Stimulated activated naive CD8-positive, alpha-beta T cell treated with anti-CD3 and anti-CD28 coated beads, Interleukin-15, Interleukin-2, amounts not matched to agents 100 ng/mL and 50 ng/mL, for 24 hours (primary cell): ENCODE results near the gene ADK.

Experiments
- H3K27ac Mint-ChIP-seq: one replicate; pipeline ENCODE4 v1.8.0; 2021; ENCODE audit warnings: mild to moderate bottlenecking, mixed read lengths
- H3K27me3 Mint-ChIP-seq: one replicate; pipeline ENCODE4 v1.8.0; 2021; ENCODE audit warnings: mixed read lengths
- H3K36me3 Mint-ChIP-seq: one replicate; pipeline ENCODE4 v1.8.0; 2021; ENCODE audit warnings: low read depth, mixed read lengths
- H3K4me1 Mint-ChIP-seq: one replicate; pipeline ENCODE4 v1.8.0; 2021; ENCODE audit warnings: low read depth, mixed read lengths
- H3K4me3 Mint-ChIP-seq: one replicate; pipeline ENCODE4 v1.8.0; 2021; ENCODE audit warnings: mild to moderate bottlenecking, mixed read lengths
- H3K9me3 Mint-ChIP-seq: one replicate; pipeline ENCODE4 v1.8.0; 2021; ENCODE audit warnings: mixed read lengths

The ADK gene

GRCh38 chr10:74736029-74736428 lies 585.0 kb downstream of the ADK start:
- H3K27ac Mint-ChIP-seq = no peak overlapping the region
- peaks cover 20% of the 10 kb centered on the region for H3K4me1 Mint-ChIP-seq
- H3K36me3 Mint-ChIP-seq = peaks cover 4% of the 10 kb centered on the region
- no peaks in the 10 kb centered on the region for H3K27me3 Mint-ChIP-seq
- peaks cover 4% of the 10 kb centered on the region for H3K9me3 Mint-ChIP-seq
- H3K4me3 Mint-ChIP-seq = no peak overlapping the region

GRCh38 chr10:74738052-74738451 lies 587.0 kb downstream of the ADK start:
- peaks cover 4% of the 10 kb centered on the region for H3K36me3 Mint-ChIP-seq
- no peaks in the 10 kb centered on the region for H3K27me3 Mint-ChIP-seq
- H3K27ac Mint-ChIP-seq = no peak overlapping the region
- H3K4me3 Mint-ChIP-seq = no peak overlapping the region
- peaks cover 4% of the 10 kb centered on the region for H3K9me3 Mint-ChIP-seq
- peaks cover 20% of the 10 kb centered on the region for H3K4me1 Mint-ChIP-seq

DNA sequence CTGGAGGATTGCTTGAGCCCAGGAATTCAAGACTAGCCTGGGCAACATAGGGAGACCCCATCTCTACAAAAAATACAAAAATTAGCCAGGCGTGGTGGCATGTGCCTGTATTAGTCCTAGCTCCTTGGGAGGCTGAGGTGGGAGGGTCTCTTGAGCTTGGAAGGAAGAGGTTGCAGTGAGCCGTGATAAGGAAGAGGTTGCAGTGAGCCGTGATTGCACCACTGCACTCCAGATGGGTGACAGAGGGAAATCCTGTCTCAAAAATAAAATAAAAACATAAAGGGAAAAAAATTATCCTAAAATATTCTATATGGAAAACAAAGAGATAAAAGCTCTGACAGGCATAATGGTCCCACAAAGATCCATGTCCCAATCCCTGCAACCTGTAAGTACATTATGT lies 587.5 kb downstream of the ADK start:
- Mint-ChIP-seq H3K4me3 (no peak overlapping the region), H3K36me3 (peaks cover 3% of the 10 kb centered on the region), H3K4me1 (peaks cover 20% of the 10 kb centered on the region), H3K27ac (no peak overlapping the region), H3K9me3 (peaks cover 4% of the 10 kb centered on the region), H3K27me3 (no peaks in the 10 kb centered on the region)

DNA sequence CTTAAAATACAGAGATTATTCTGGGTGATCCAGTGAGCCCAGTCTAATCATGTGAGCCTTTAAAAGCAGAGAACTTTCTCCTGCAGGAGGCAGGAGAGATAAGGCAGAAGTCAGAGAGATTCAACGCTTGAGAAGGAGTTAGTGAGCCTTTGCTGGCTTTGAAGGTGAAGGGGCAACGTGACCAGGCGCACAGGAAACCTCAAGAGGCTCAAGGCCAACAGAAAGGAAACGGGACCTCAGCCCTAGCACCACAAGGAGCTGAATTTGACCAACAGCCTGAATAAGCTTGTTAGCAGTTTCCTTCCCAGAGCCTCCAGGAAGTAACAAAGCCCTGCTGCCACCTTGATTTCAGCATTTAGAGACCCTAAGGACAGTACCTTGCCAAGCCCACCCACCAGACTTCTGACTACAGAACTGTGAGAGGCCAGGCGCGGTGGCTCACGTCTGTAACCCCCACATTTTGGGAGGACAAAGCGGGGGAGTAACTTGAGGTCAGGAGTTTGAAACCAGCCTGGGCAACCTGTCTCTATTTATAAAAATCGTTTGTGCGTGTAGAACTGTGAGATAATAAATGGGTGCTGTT lies 588.1 kb downstream of the ADK start:
- Mint-ChIP-seq H3K4me1 (peaks cover 20% of the 10 kb centered on the region), H3K9me3 (no peaks in the 10 kb centered on the region), H3K27me3 (no peaks in the 10 kb centered on the region), H3K4me3 (no peak overlapping the region), H3K27ac (peak overlapping the region; percentile 40), H3K36me3 (no peaks in the 10 kb centered on the region)

- Mint-ChIP-seq H3K4me3 (no peak overlapping the region), H3K4me1 (peaks cover 15% of the 10 kb centered on the region), H3K36me3 (no peaks in the 10 kb centered on the region), H3K27me3 (no peaks in the 10 kb centered on the region), H3K27ac (no peak overlapping the region), H3K9me3 (no peaks in the 10 kb centered on the region)
Measured at GRCh38 chr10:74743401-74743800, 592.4 kb downstream of the ADK start.

DNA sequence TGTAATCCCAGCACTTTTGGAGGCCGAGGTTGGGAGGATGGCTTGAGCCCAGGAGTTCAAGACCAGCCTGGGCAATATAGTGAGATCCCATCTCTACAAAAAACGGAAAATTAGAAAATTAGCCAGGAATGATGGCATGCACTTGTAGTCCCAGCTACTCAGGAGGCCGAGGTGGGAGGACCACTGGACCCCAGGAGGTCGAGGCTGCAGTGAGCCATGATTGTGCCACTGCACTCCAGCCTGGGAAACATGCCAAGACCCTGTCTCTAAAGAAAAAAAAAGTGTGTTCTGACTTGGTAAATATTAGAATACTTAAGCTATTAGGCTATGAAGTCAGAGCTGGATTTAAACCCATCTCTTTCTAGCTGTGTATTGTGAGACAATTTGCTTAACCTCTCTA lies 594.4 kb downstream of the ADK start:
- peaks cover 2% of the 10 kb centered on the region for H3K4me1 Mint-ChIP-seq
- H3K9me3 Mint-ChIP-seq = no peaks in the 10 kb centered on the region
- no peaks in the 10 kb centered on the region for H3K36me3 Mint-ChIP-seq
- no peak overlapping the region for H3K27ac Mint-ChIP-seq
- H3K4me3 Mint-ChIP-seq = no peak overlapping the region
- no peaks in the 10 kb centered on the region for H3K27me3 Mint-ChIP-seq

- no peak overlapping the region for H3K4me3 Mint-ChIP-seq
Measured at GRCh38 chr10:74746813-74747212, 595.8 kb downstream of the ADK start.

DNA sequence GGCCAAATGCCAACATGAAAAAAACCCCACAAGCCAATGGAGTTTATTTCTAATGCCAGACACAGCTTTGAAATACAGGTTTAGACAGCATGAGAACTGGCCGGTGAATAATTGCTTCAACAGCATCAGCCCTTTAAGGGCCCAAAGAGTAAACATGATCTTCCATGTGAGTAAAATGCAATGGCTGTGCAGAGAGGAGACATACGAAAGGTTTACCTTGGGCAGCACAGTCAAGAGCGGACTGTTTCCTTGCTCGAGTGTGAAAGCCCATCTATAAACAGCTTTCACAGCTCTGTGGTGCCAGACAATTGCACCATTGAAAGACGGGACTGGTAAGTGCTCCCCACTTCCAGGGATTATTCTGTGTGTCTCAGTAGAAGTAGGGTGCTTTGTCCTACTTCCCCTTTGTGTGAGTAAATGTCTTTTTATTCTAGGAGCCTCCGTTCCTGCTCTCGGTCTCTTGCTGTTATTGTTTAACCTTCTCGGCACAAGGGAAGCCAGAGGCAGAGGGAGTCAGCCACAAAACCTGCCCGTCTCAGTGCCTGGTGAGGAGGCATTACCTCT lies 597.5 kb downstream of the ADK start:
- H3K4me3 Mint-ChIP-seq = no peak overlapping the region
- no peaks in the 10 kb centered on the region for H3K36me3 Mint-ChIP-seq
- H3K27me3 Mint-ChIP-seq = no peaks in the 10 kb centered on the region
- H3K9me3 Mint-ChIP-seq = no peaks in the 10 kb centered on the region
- H3K4me1 Mint-ChIP-seq = peaks cover 11% of the 10 kb centered on the region
- no peak overlapping the region for H3K27ac Mint-ChIP-seq

More at GRCh38 chr10:74746813-74747212, 595.8 kb downstream of the ADK start:
- no peaks in the 10 kb centered on the region for H3K36me3 Mint-ChIP-seq
- peaks cover 11% of the 10 kb centered on the region for H3K4me1 Mint-ChIP-seq
- no peaks in the 10 kb centered on the region for H3K27me3 Mint-ChIP-seq
- H3K27ac Mint-ChIP-seq = no peak overlapping the region
- no peaks in the 10 kb centered on the region for H3K9me3 Mint-ChIP-seq

GRCh38 chr10:74750848-74751274 lies 599.8 kb downstream of the ADK start:
- H3K27me3 Mint-ChIP-seq = no peaks in the 10 kb centered on the region
- no peaks in the 10 kb centered on the region for H3K9me3 Mint-ChIP-seq
- no peak overlapping the region for H3K4me3 Mint-ChIP-seq
- no peak overlapping the region for H3K27ac Mint-ChIP-seq
- no peaks in the 10 kb centered on the region for H3K36me3 Mint-ChIP-seq
- H3K4me1 Mint-ChIP-seq = peaks cover 15% of the 10 kb centered on the region

- Mint-ChIP-seq H3K36me3 (no peaks in the 10 kb centered on the region), H3K27ac (no peak overlapping the region), H3K9me3 (no peaks in the 10 kb centered on the region), H3K4me3 (no peak overlapping the region), H3K27me3 (no peaks in the 10 kb centered on the region), H3K4me1 (peaks cover 15% of the 10 kb centered on the region)
Measured at GRCh38 chr10:74752371-74753040, 601.5 kb downstream of the ADK start.

DNA sequence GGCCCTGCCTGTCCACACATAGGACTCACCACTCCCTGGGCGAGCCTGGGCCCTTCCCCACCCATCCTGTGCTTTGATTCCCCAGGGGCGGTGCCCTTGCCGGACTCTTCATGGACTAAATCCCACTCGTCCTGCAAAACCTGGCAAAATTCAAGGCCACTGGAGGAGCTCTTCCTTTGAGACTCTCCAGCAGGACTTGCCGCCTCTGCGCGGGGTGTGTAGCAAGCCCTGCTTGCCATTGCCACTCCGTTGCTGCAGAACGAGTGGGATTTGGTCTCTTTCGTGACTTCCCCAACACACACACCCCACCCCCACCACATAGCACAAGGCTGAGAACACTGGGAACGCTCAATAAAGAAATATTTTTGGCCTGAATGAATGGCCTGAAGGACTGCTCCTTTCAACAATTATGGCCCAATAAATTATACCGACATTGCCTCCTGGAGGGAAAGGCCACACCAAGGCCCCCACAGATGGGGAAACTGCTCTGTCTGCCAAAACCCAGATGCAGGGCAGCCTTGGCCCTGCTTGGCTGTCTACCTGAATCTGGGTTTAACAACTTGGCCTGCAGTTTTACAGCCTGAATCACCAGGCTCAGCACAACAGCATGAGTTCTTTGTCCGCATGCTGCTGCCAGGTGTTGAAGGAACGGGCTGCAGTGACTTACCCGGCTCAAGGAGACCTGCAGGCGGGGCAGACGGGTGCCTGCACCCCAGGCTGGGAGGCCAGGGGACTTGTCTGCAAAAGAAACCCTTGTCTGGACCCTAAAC lies 602.6 kb downstream of the ADK start:
- no peak overlapping the region for H3K4me3 Mint-ChIP-seq
- peaks cover 15% of the 10 kb centered on the region for H3K4me1 Mint-ChIP-seq
- no peak overlapping the region for H3K27ac Mint-ChIP-seq
- no peaks in the 10 kb centered on the region for H3K36me3 Mint-ChIP-seq
- no peaks in the 10 kb centered on the region for H3K27me3 Mint-ChIP-seq
- no peaks in the 10 kb centered on the region for H3K9me3 Mint-ChIP-seq

GRCh38 chr10:74754381-74754821 lies 603.4 kb downstream of the ADK start:
- Mint-ChIP-seq H3K4me3 (no peak overlapping the region), H3K27ac (no peak overlapping the region), H3K27me3 (no peaks in the 10 kb centered on the region), H3K9me3 (no peaks in the 10 kb centered on the region), H3K36me3 (no peaks in the 10 kb centered on the region), H3K4me1 (peaks cover 15% of the 10 kb centered on the region)

DNA sequence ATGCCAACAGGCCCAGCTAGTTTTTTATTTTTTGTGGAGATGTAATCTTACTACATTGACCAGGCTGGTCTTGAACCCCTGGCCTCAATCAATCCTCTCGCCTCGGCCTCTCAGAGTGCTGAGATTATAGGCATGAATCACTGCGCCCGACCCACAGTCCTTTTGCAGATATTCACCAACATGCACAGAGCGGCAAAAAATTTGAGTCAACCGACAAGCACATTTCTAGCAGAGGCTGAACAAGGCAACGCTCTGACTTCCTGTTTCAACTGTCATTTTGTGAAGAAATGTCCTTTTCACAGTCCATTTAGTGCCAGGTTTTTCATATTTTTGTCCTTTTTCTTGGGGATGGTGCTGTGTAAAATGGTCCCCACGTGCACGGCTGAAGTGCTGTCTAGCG lies 604.3 kb downstream of the ADK start:
- H3K27me3 Mint-ChIP-seq = no peaks in the 10 kb centered on the region
- H3K9me3 Mint-ChIP-seq = no peaks in the 10 kb centered on the region
- peaks cover 14% of the 10 kb centered on the region for H3K4me1 Mint-ChIP-seq
- no peak overlapping the region for H3K27ac Mint-ChIP-seq
- no peaks in the 10 kb centered on the region for H3K36me3 Mint-ChIP-seq
- no peak overlapping the region for H3K4me3 Mint-ChIP-seq
